HCT116 (cell line): ENCODE results near the gene PRSS36. TPM values are rescaled to one million over a fixed set of nuclear protein-coding genes. Genes with fewer than 3 reads are reported as not detected.

Source experiments
- ATAC-seq: fragments of 200-7000 bp; cut with Tn5 transposase; 2 replicates; pipeline ENCODE4 v1.9.1; 2020; ENCODE audit warnings: mild to moderate bottlenecking, moderate library complexity
- BruUV-seq: library from RNA; stranded (reverse); fragments of 400-500 nt; replicated peaks from 2 replicates; lab custom pipeline; 2021; lab: Mats Ljungman, UMichigan
- CTCF ChIA-PET: fragments of 300-600 bp; sonication (Branson Sonifier 250); formaldehyde crosslinking; loops from one replicate; lab custom pipeline; 2021; ENCODE audit warnings: antibody characterized with exemption; lab: Charles Lee
- POLR2A ChIA-PET: fragments of 300-600, 350-600 bp; sonication (Branson Sonifier 250); formaldehyde crosslinking; loops from one replicate; lab custom pipeline; 2021; ENCODE audit warnings: antibody characterized with exemption; lab: Charles Lee
- RAD21 ChIA-PET, 2 experiments: fragments of 300-600 bp; sonication (Branson Sonifier 250); formaldehyde crosslinking; loops; one replicate each; lab custom pipeline; 2023; ENCODE audit warnings: low total read pairs in 2 of 2; ENCODE audit not compliant: uncharacterized antibody in 2 of 2, unreplicated experiment in 2 of 2, low non-redundant PET in 1 of 2; lab: Charles Lee
- DNase-seq: peaks from one replicate; pipeline ENCODE4 v3.0.0-alpha.2; 2010; ENCODE audit warnings: low read depth, low spot score
- H2AFZ ChIP-seq: fragments of 200-600 bp; shearing (Covaris generic), sonication (generic); 2 replicates; pipeline ENCODE4 v1.6.1; 2017; ENCODE audit warnings: low read depth, mixed run types, mixed read lengths, antibody characterized with exemption, low read length; ENCODE audit not compliant: poor library complexity, severe bottlenecking
- H3K27ac ChIP-seq: 2 replicates; pipeline ENCODE4 v1.5.1; 2012; ENCODE audit warnings: low read depth, low read length
- H3K27me3 ChIP-seq: fragments of 200-600 bp; sonication (generic); 2 replicates; pipeline ENCODE4 v1.6.1; 2016; ENCODE audit warnings: mixed run types, low read length, mixed read lengths; ENCODE audit not compliant: insufficient read depth
- H3K36me3 ChIP-seq, 2 experiments: fragments of 200-500 bp in 1 of 2; fragments of 200-600 bp in 1 of 2; sonication (Bioruptor generic) in 1 of 2; sonication (generic) in 1 of 2; 2 replicates each; pipeline versions ENCODE4 v1.5.1 to v1.6.1; 2014 to 2016; ENCODE audit warnings: low read length in 2 of 2, inconsistent platforms in 1 of 2, mixed read lengths in 1 of 2, mixed run types in 1 of 2; ENCODE audit not compliant: insufficient read depth in 2 of 2, control insufficient read depth in 1 of 2
- H3K4me1 ChIP-seq, 2 experiments: fragments of 200-600 bp in 1 of 2; sonication (generic) in 1 of 2; 2 replicates each; pipeline versions ENCODE4 v1.5.1 to v1.6.1; 2012 to 2017; ENCODE audit warnings: low read length in 2 of 2, inconsistent platforms in 1 of 2, mild to moderate bottlenecking in 1 of 2, mixed read lengths in 1 of 2, mixed run types in 1 of 2, moderate library complexity in 1 of 2; ENCODE audit not compliant: insufficient read depth in 2 of 2, control insufficient read depth in 1 of 2
- H3K4me2 ChIP-seq: fragments of 200-600 bp; sonication (generic); 2 replicates; pipeline ENCODE4 v1.6.1; 2017; ENCODE audit warnings: mixed run types, low read length, mixed read lengths
- H3K4me3 ChIP-seq, 2 experiments: fragments of 200-600 bp in 1 of 2; sonication (generic) in 1 of 2; replicated peaks in 1 of 2; 2 replicates each; pipeline ENCODE4 v1.5.1; 2011 to 2016; ENCODE audit warnings: low read length in 2 of 2, control low read depth in 1 of 2, low read depth in 1 of 2, mild to moderate bottlenecking in 1 of 2, mixed read lengths in 1 of 2, mixed run types in 1 of 2
- H3K79me2 ChIP-seq: fragments of 200-600 bp; sonication (generic); 2 replicates; pipeline ENCODE4 v1.6.1; 2017; ENCODE audit warnings: mild to moderate bottlenecking, mixed run types, low read length, moderate library complexity, mixed read lengths; ENCODE audit not compliant: insufficient read depth
- H3K9ac ChIP-seq: fragments of 200-600 bp; sonication (generic); 2 replicates; pipeline ENCODE4 v1.6.1; 2016; ENCODE audit warnings: low read length, mixed read lengths
- H3K9me2 ChIP-seq: fragments of 200-600 bp; sonication (generic), shearing (Covaris generic); 2 replicates; pipeline ENCODE4 v1.6.1; 2017; ENCODE audit warnings: mixed run types, mild to moderate bottlenecking, moderate library complexity; ENCODE audit not compliant: insufficient read depth
- H3K9me3 ChIP-seq, 2 experiments: fragments of 200-500 bp in 1 of 2; fragments of 200-600 bp in 1 of 2; sonication (Bioruptor generic) in 1 of 2; sonication (generic) in 1 of 2; 2 replicates each; pipeline ENCODE4 v1.6.1; 2014 to 2017; ENCODE audit warnings: low read length in 2 of 2, mixed read lengths in 2 of 2, inconsistent platforms in 1 of 2, low read depth in 1 of 2, mild to moderate bottlenecking in 1 of 2, mixed run types in 1 of 2, moderate library complexity in 1 of 2; ENCODE audit not compliant: control insufficient read depth in 1 of 2, insufficient read depth in 1 of 2
- H4K20me1 ChIP-seq: fragments of 200-600 bp; sonication (generic), shearing (Covaris generic); 2 replicates; pipeline ENCODE4 v1.6.1; 2017; ENCODE audit warnings: mixed run types, mild to moderate bottlenecking, moderate library complexity; ENCODE audit not compliant: insufficient read depth
- ATF3 ChIP-seq: IDR thresholded peaks from 2 replicates; pipeline ENCODE4 v1.6.1; 2012
- CBX3 ChIP-seq: IDR thresholded peaks from 2 replicates; pipeline ENCODE4 v1.6.1; 2012; ENCODE audit warnings: low read depth
- CTCF ChIP-seq, 3 experiments: fragments of 200-600 bp in 1 of 3; sonication (generic) in 1 of 3; IDR thresholded peaks in 2 of 3; conservative IDR thresholded peaks in 1 of 3; 2 replicates each; pipeline ENCODE4 v1.5.1; 2012 to 2017; ENCODE audit warnings: low read depth in 2 of 3, low read length in 2 of 3, antibody characterized with exemption in 1 of 3, borderline replicate concordance in 1 of 3, control low read depth in 1 of 3, mild to moderate bottlenecking in 1 of 3, mixed read lengths in 1 of 3, mixed run types in 1 of 3, moderate library complexity in 1 of 3; ENCODE audit not compliant: insufficient read depth in 1 of 3
- EGR1 ChIP-seq: IDR thresholded peaks from 2 replicates; pipeline ENCODE4 v1.6.1; 2012; ENCODE audit warnings: low read depth
- EZH2 ChIP-seq: fragments of 200-600 bp; sonication (generic); IDR thresholded peaks from 2 replicates; pipeline ENCODE4 v1.6.1; 2017; ENCODE audit warnings: antibody characterized with exemption, mixed run types
- MAX ChIP-seq: IDR thresholded peaks from 2 replicates; pipeline ENCODE4 v1.6.1; 2012
- RAD21 ChIP-seq: IDR thresholded peaks from 2 replicates; pipeline ENCODE4 v1.6.1; 2012; ENCODE audit warnings: low read depth, mild to moderate bottlenecking
- REST ChIP-seq: IDR thresholded peaks from 2 replicates; pipeline ENCODE4 v1.6.1; 2012; ENCODE audit warnings: low read depth
- SIN3A ChIP-seq: IDR thresholded peaks from 2 replicates; pipeline ENCODE4 v1.6.1; 2012; ENCODE audit warnings: low read depth
- SP1 ChIP-seq: IDR thresholded peaks from 2 replicates; pipeline ENCODE4 v1.6.1; 2012; ENCODE audit warnings: low read depth
- SRF ChIP-seq: IDR thresholded peaks from 2 replicates; pipeline ENCODE4 v1.6.1; 2012; ENCODE audit warnings: low read depth
- TCF7L2 ChIP-seq: IDR thresholded peaks from 2 replicates; pipeline ENCODE4 v1.7.0; 2011; ENCODE audit warnings: borderline replicate concordance, inconsistent platforms; ENCODE audit not compliant: insufficient read depth, insufficient read length; ENCODE audit errors: extremely low read depth
- YY1 ChIP-seq: IDR thresholded peaks from 2 replicates; pipeline ENCODE4 v1.6.1; 2011; ENCODE audit warnings: low read length, low read depth, moderate library complexity, mild to moderate bottlenecking; ENCODE audit not compliant: insufficient replicate concordance; ENCODE audit errors: extremely low read depth
- ZBTB33 ChIP-seq: IDR thresholded peaks from 2 replicates; pipeline ENCODE4 v1.6.1; 2011; ENCODE audit warnings: mild to moderate bottlenecking, low read length, moderate library complexity; ENCODE audit not compliant: insufficient replicate concordance; ENCODE audit errors: extremely low read depth
- ZFX ChIP-seq: fragments of 450-650 bp; IDR thresholded peaks from 2 replicates; pipeline ENCODE4 v1.6.1; 2017
- ZNF274 ChIP-seq: fragments of 200-500 bp; sonication (Bioruptor generic); IDR thresholded peaks from 2 replicates; pipeline ENCODE4 v1.6.1; 2014; ENCODE audit warnings: mild to moderate bottlenecking, low read depth, low read length, inconsistent platforms
- intact Hi-C: fragments of 100-400 bp; cut with micrococcal nuclease; formaldehyde crosslinking; loops from 2 replicates; pipeline ENCODE4 v1.10.0; 2022
- total RNA-seq: library from RNA; stranded (reverse); gene quantifications from one replicate; pipeline ENCODE4 v1.2.1, GENCODE V29; 2021; ENCODE audit not compliant: unreplicated experiment

Gene PRSS36
- total RNA-seq, 1 experiment from 2014 or later, result not detected

GRCh38 chr16:31147574-31147973 is 2.3 kb downstream of the PRSS36 start (continued):
- TF ChIP-seq REST (no peak), MAX (no peak), SIN3A (no peak), ATF3 (no peak)

GRCh38 chr16:31145398-31145990 is 4.4 kb downstream of the PRSS36 start:
- DNase-seq (no peak), ATAC-seq (no peak)
- intact Hi-C loops, result no loop called here
- H3K36me3 ChIP-seq, result no peaks in the 10 kb centered on the region
- H3K79me2 ChIP-seq, result no peaks in the 10 kb centered on the region
- no peak overlapping the region for H3K9ac ChIP-seq
- H3K9me2 ChIP-seq, result no peaks in the 10 kb centered on the region
- H4K20me1 ChIP-seq, result no peaks in the 10 kb centered on the region
- H2AFZ ChIP-seq, result no peak overlapping the region
- ChIA-PET CTCF (no interaction called here), RAD21 (no interaction called here), POLR2A (interaction anchor here (1.0 kb wide), 1 partner anchor 35 kb away, joined by 4 read pairs; the partner anchor contains the start of gene FUS)
- no peak overlapping the region for H3K4me3 ChIP-seq
- H3K27me3 ChIP-seq, result no peaks in the 10 kb centered on the region
- no peaks in the 10 kb centered on the region for H3K9me3 ChIP-seq
- H3K4me1 ChIP-seq, result peaks cover 27 to 52% of the 10 kb centered on the region in 2 experiments
- no peak overlapping the region for H3K27ac ChIP-seq
- H3K4me2 ChIP-seq, result no peak overlapping the region
- no TSS peak for BruUV-seq
- no peak for TF ChIP-seq EGR1
- no peak for TF ChIP-seq MAX
- TF ChIP-seq SRF, result no peak
- TF ChIP-seq RAD21, result no peak
- TF ChIP-seq EZH2, result no peak
- no peak for TF ChIP-seq CTCF (IDR thresholded peaks at IDR 0.05 in 2 of 3, conservative IDR thresholded peaks at IDR 0.05 in 1 of 3; ENCODE audit: borderline replicate concordance in 1 of 3, insufficient read depth in 1 of 3, low read depth in 2 of 3, low read length in 2 of 3)
- TF ChIP-seq TCF7L2, result no peak
- no peak for TF ChIP-seq SP1
- TF ChIP-seq ZNF274, result no peak
- no peak for TF ChIP-seq CBX3
- no peak for TF ChIP-seq ZBTB33
- TF ChIP-seq YY1, result no peak
- no peak for TF ChIP-seq ZFX
- no peak for TF ChIP-seq SIN3A
